GM19351 (cell line): ENCODE measurements around the gene SPECC1.
"Not testable (repeated sequence)": the region's sequence is repeated elsewhere in the genome, so short reads cannot be mapped to it uniquely, and the experiment has no call there.

Source experiments
- ATAC-seq: cut with Tn5 transposase; IDR thresholded peaks from one replicate; pipeline ENCODE4 v1.9.1; 2021; ENCODE audit warnings: mild to moderate bottlenecking, moderate library complexity; ENCODE audit not compliant: unreplicated experiment

The SPECC1 gene

GRCh38 chr17:20262226-20263114 is 253.3 kb downstream of the SPECC1 start:
- ATAC-seq = no peak

GRCh38 chr17:20263115-20263433 is 253.9 kb downstream of the SPECC1 start:
- not testable (repeated sequence) for ATAC-seq

GRCh38 chr17:20263595-20263994 is 254.4 kb downstream of the SPECC1 start:
- no peak for ATAC-seq

- ATAC-seq = no peak
These were observed 255.8 kb downstream of the SPECC1 start for GRCh38 chr17:20264996-20265395.

GRCh38 chr17:20266806-20267458 is 257.8 kb downstream of the SPECC1 start:
- ATAC-seq = no peak

- ATAC-seq = no peak
These were observed 258.3 kb downstream of the SPECC1 start for GRCh38 chr17:20267459-20267842.

- ATAC-seq = no peak
These were observed 261.2 kb downstream of the SPECC1 start for GRCh38 chr17:20270369-20270768.

- ATAC-seq = no peak
These were observed 262.0 kb downstream of the SPECC1 start for GRCh38 chr17:20271011-20271610.

GRCh38 chr17:20273741-20274500 is 264.8 kb downstream of the SPECC1 start:
- ATAC-seq = no peak

- no peak for ATAC-seq
These were observed 266.5 kb downstream of the SPECC1 start for GRCh38 chr17:20275653-20276052.

GRCh38 chr17:20276421-20276820 is 267.3 kb downstream of the SPECC1 start:
- no peak for ATAC-seq

- no peak for ATAC-seq
These were observed 269.6 kb downstream of the SPECC1 start for GRCh38 chr17:20278805-20279204.

- ATAC-seq = no peak
These were observed 270.5 kb downstream of the SPECC1 start for GRCh38 chr17:20279631-20280030.

GRCh38 chr17:20280051-20280450 is 270.9 kb downstream of the SPECC1 start:
- no peak for ATAC-seq

GRCh38 chr17:20280851-20281250 is 271.7 kb downstream of the SPECC1 start:
- no peak for ATAC-seq

GRCh38 chr17:20281860-20282259 is 272.7 kb downstream of the SPECC1 start:
- ATAC-seq = no peak

- no peak for ATAC-seq
These were observed 273.6 kb downstream of the SPECC1 start for GRCh38 chr17:20282526-20283308.

GRCh38 chr17:20284022-20284421 is 274.9 kb downstream of the SPECC1 start:
- no peak for ATAC-seq

GRCh38 chr17:20284570-20285295 is 275.6 kb downstream of the SPECC1 start:
- no peak for ATAC-seq

- ATAC-seq = no peak
These were observed 280.8 kb downstream of the SPECC1 start for GRCh38 chr17:20289984-20290383.
